HG02588 (cell line): ENCODE results near the gene PDE4A.
"Not testable (repeated sequence)": the region's sequence is repeated elsewhere in the genome, so short reads cannot be mapped to it uniquely, and the experiment has no call there.

Experiments
- ATAC-seq: cut with Tn5 transposase; IDR thresholded peaks from one replicate; pipeline ENCODE4 v1.9.1; 2021; ENCODE audit warnings: mild to moderate bottlenecking, moderate library complexity; ENCODE audit not compliant: unreplicated experiment

The PDE4A gene

GRCh38 chr19:10461047-10461949, 41.0 kb downstream of the PDE4A start:
- ATAC-seq: peak; percentile 83

- not testable (repeated sequence) for ATAC-seq
Measured at GRCh38 chr19:10462042-10462441, 41.7 kb downstream of the PDE4A start.

GRCh38 chr19:10462557-10462956, 42.2 kb downstream of the PDE4A start:
- ATAC-seq: no peak

- ATAC-seq: no peak
Measured at GRCh38 chr19:10464456-10464855, 44.1 kb downstream of the PDE4A start.

GRCh38 chr19:10467104-10467706, 46.9 kb downstream of the PDE4A start:
- no peak for ATAC-seq

- no peak for ATAC-seq
Measured at GRCh38 chr19:10468133-10468532, 47.8 kb downstream of the PDE4A start.

GRCh38 chr19:10471909-10472308, 51.6 kb downstream of the PDE4A start:
- no peak for ATAC-seq

GRCh38 chr19:10473192-10473591, 52.9 kb downstream of the PDE4A start:
- no peak for ATAC-seq

- no peak for ATAC-seq
Measured at GRCh38 chr19:10474962-10475451, 54.7 kb downstream of the PDE4A start.

- ATAC-seq: no peak
Measured at GRCh38 chr19:10478476-10478875, 58.1 kb downstream of the PDE4A start.

GRCh38 chr19:10478903-10479384, 58.6 kb downstream of the PDE4A start:
- no peak for ATAC-seq

- no peak for ATAC-seq
Measured at GRCh38 chr19:10486551-10486950, 66.2 kb downstream of the PDE4A start.

GRCh38 chr19:10491472-10492047, 71.2 kb downstream of the PDE4A start:
- ATAC-seq: no peak

GRCh38 chr19:10497371-10497770, 77.0 kb downstream of the PDE4A start:
- no peak for ATAC-seq

GRCh38 chr19:10499550-10500246, 79.4 kb downstream of the PDE4A start:
- ATAC-seq: no peak

GRCh38 chr19:10500247-10500592, 79.9 kb downstream of the PDE4A start:
- no peak for ATAC-seq

- peak; percentile 33 for ATAC-seq
Measured at GRCh38 chr19:10501971-10502523, 81.7 kb downstream of the PDE4A start.

- ATAC-seq: peak; percentile 84
Measured at GRCh38 chr19:10502524-10503001, 82.2 kb downstream of the PDE4A start.

- ATAC-seq: peak; percentile 16
Measured at GRCh38 chr19:10503002-10503789, 82.9 kb downstream of the PDE4A start, which contains the start of gene KEAP1. Gene KEAP1, minus strand, starts transcription at chr19:10503356. Its CDS starts 3,323 bp downstream, at chr19:10500033.
